Dermis blood vessel endothelial cell (primary cell): ENCODE measurements around the gene PPOX. TPM values are rescaled to one million over a fixed set of nuclear protein-coding genes. Genes with fewer than 3 reads are reported as not detected.
A peak's percentile ranks its signal among the peaks of the same experiment; 100 is the strongest.

Experiments
- DNase-seq: peaks from one replicate; pipeline ENCODE4 v3.0.0; 2010
- total RNA-seq: library from RNA; depleted of rRNA; stranded (reverse); fragments of >200 nt; gene quantifications from 2 replicates; pipeline ENCODE4 v1.2.3, GENCODE V29; 2014

The PPOX gene
- total RNA-seq, 1 donor from 2014 or later, result 18.0 TPM

DNA sequence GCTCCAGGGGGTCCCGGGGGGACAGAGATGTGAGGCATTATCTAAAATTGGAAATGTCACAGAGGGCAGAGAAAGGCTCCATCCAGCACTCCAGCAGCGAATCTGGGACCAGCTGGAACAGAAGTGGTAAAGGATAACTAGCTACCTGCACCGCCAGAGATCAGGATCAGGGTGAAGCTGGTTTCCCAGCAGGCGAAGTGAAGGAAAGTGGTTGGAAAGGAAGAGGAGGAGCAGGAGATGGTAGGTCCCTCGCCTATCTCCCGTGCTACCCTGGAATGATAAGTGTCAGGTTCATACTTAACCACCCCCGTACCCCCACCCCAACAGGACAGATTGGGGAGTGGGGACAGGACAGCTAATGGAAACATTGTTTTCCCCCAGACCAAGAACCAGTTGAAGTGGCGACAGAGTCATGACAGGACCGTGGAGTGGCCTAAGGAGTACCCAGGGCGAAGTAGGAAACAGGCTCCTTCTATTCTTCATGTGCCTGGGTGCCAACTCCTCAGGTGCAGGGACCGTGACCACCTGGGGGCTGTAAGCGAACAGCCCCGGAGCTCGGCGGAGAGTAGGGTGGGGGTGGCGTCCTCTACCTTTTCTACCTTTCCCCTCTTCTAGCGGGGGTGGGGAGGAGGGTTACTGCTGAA is 10.4 kb downstream of the PPOX start:
- no peak for DNase-seq

DNA sequence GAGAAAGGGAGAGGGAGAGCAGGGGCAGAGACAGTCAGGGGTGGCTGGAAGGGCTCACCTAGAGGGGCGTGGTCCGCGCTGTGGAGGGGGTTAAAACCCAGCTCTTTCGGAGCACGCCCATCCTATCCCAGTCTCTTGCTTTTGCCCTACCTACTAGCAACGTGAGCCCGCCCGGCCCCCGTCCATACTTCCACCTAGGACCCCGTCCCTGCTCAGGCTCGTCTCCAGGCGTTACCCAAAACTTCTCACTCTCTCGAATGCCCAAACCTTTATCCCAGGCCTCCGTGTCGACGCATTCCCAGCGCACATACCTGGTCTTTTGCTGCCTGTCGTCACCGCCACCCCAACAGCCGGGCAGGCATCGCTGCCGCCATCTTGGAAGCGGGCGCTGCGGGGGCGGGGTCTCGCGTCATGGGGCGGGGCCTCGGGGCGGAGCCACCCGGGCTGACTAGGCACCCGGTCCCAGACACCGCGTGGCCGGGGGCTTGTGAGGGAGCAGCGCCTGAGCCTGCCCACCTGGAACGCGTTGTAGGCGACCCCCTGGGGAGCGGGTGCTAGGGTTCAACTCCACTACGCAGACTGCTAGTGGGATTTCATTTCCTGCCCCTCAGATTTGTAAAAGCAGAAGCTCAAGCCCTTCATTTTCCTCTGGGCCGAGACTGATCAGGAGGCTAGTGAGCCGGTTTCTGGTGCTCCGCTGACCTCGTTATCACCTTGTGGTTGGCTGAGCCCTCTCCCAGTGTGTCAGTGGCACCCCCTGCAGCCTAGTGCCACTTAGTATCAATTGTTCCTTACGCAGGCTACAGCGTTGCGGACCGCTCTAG is 11.1 kb downstream of the PPOX start, which contains the start of gene B4GALT3:
Gene B4GALT3 (minus strand): TSS at position 396 of the 824 bp plus-strand sequence. CDS start 1,447 bp downstream, outside the sequence.
- DNase-seq, result peak; percentile 87

DNA sequence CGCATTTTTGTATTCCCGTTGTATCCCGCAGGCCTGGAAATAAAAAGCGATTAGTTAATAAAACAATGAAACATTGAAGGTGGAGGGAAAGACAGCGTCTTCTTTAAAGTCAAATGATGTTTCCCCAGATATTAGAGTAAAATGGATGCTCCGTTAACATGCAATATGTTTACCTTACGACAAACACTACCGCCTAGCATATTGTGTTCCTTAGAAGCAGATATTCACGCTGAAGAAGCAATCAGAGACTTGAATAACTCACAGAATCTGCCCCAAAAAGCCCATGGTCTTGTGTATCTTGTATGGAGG is 11.7 kb downstream of the PPOX start:
- DNase-seq, result no peak

DNA sequence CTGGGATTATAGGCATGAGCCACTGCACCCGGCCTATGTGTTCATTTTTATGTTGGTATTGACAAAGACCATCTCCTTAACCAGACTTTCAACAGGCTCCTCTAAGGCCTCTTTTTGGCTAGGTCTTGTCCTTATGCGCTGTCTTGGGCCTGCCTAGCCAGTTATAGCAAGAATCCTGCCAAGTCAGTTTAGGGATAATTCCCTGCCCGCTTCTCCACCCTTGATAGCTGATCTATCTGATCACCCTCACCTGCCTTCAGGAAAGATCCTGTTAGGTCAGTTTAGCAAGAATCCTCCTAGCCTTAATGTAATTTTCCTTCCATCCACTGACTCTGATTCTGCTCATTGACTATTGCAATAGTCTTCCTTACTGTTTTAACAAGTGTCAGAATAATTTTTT is 13.5 kb downstream of the PPOX start:
- no peak for DNase-seq

DNA sequence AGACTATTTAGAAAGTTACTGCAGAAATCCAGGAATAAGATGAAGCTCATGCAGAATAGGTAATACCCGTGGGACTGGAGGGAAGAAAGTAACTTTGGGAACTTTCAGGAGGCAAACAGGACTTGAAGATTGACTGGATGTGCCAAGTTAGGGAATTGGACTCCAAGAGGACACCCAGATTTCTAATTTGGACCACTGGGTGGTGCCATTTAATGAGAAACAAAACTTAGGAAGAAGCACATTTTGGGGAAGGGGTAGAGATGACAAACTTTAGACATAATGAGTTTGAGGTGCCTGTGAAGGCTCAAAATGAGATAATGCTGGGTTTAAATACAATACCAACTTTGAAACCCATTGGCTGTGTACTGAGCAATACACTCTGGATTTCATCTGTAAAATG is 14.4 kb downstream of the PPOX start:
- DNase-seq, result peak; percentile 58

DNA sequence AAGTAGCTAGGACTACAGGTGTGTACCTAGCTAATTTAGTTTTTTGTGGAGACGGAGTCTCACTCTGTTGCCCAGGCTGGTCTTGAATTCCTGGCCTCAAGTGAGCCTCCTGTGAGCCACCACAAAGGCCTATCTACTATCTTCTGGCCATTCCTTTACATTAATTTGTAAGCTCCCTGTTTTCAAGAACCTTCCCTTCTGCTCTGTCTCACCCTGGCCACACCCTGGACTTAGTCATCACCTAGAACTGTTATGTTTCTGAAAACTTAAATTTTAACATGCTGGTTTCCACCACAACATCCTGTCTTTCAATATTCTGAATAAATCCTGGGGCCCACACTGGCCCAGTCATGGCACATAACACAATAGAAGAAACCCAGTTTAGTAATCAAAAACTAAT is 16.0 kb downstream of the PPOX start:
- DNase-seq, result no peak

DNA sequence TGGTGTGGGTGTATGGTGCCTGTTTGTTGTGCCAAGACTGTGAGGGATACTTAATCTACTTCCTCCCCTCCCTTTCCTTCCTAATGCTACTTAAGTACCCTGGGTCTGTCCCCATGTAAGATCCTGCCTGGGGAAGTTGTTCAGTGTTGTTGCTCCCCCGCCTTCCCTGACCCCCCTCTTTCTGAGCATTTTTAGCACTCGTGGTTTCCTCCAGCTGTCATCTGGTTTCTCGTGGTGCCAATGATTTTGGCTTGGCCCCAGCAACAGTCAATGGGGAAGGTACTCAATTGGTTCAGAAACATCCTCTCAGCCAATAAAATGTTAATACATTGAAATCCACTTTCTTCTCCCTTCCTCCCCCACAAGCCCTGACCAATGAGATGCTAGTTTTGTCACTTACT is 19.1 kb downstream of the PPOX start:
- peak; percentile 98 for DNase-seq

DNA sequence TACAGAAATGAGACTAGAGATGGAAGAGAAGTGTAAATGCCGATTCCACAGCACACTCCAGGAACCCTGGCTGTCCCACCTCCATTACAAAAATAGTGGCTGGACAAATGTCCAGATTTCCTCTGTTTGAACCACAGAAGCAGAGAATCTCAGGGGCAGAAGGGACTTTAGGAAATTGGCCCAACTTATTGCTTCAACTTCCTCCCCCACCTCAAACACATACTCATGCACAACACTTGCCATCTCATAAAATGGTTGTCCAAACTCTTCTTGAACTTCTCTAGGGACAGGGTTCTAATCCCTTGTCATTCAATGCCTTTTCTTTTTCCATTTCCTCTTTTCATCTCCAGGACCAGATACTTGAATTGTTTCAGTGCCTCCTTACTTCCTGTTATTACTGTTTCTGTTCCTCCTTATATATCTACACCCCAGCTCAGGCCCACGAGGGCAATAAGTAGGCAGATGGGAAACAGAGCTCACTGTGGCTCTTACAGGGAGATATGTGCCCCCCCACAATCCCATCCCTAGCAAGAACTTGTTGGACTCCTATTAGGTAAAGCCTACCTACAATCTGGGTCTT is 19.6 kb downstream of the PPOX start:
- DNase-seq, result no peak

DNA sequence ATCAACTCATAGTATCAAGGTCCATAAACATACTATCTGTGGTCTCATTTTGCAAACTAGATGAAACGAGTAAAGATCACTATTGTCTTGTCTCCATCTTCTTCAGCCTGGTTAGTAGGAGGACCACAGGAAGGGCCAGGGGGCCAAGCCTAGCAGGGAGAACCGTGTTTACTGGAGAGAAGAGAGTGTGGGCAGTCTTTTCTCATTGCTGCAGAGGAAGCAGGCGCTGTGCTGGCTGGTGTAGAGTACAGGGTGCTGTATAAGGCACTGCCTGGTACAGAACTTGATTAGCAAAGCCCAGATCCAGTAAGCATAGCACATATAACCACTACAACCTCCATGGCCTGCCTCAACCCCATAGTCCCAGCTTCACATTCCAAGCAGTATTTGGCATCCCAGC is 21.1 kb downstream of the PPOX start:
- no peak for DNase-seq

DNA sequence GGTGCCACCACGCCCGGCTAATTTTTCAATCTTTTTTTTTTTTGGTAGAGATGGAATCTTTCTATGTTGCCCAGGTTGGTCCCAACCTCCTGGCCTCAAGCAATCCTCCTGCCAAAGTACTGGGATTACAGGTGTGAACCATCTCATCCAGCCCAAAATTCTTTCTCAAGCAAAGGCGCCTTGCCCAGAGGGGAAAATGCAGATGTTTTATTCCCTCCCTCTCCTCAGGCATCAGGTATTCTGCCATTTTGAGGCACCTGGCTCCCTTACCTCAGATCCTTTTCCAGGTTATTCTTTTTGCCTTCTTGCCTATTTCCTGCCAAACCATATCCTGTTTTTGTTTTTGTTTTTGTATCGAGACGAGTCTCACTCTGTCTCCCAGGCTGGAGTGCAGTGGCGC is 22.2 kb downstream of the PPOX start:
- no peak for DNase-seq

DNA sequence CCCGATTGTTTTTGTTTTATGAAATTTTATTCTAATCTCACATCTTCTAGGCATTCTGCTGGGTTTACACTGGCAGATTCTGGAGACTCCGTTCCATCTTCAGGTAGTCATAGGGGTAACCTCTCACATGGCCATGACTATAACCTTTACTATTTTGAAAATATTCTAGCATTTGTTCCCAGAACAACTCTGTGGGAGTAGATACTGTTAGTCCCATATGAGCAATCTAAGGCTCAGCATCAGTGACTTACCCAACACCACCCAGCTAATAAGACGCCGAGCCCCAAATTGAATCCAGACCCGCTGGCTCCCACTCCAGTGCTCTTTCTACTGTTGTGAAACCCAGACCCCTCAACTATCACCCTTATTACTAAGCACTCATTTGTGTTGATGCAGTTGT is 22.8 kb downstream of the PPOX start:
- DNase-seq, result no peak

DNA sequence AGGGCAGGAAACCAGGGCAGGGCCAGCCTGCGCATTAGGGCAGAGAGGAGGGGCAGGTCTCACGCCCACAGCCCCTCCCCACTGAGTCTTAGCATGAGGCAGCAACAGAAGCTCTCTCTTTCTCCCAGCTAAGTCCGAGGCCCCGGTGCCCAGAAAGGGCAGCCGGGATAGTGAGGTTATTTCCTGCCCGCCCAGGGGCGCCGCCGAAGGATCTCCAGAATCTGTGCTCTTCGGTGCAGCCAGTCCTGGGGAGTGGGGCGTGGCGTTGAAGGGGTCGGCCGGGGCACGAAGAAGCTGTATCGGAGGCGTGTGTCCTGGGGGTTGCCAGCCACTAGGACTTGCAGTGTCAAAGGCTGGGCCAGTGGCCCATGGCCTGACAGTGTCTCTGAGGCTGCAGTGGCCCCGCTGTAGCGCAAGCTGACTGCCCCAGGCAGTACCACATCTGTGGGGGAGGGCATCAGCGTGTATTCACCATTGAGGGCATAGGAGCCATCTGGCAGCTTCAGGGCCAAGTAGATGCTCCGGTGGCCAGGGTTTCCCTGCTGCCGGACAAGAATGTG is 24.8 kb downstream of the PPOX start:
- DNase-seq, result no peak

DNA sequence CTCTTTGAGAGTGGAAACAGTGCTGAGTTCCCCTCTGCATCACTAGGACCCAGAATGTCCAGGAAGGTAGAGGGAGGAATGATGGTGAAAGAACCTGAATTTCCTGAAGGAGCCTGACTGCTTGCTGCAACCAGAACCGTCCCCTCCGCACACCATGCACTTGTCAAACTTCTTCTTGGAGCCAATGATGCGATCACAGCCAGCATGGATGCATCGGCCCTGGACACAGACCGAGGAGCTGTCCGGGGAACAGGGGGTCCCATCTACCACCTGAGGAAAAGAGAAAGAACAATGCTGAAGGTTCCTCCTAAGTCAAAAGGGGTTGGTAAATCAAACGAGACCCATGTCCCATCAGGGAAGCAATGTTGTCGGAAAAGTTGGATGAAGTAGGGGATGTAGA is 25.7 kb downstream of the PPOX start:
- no peak for DNase-seq

DNA sequence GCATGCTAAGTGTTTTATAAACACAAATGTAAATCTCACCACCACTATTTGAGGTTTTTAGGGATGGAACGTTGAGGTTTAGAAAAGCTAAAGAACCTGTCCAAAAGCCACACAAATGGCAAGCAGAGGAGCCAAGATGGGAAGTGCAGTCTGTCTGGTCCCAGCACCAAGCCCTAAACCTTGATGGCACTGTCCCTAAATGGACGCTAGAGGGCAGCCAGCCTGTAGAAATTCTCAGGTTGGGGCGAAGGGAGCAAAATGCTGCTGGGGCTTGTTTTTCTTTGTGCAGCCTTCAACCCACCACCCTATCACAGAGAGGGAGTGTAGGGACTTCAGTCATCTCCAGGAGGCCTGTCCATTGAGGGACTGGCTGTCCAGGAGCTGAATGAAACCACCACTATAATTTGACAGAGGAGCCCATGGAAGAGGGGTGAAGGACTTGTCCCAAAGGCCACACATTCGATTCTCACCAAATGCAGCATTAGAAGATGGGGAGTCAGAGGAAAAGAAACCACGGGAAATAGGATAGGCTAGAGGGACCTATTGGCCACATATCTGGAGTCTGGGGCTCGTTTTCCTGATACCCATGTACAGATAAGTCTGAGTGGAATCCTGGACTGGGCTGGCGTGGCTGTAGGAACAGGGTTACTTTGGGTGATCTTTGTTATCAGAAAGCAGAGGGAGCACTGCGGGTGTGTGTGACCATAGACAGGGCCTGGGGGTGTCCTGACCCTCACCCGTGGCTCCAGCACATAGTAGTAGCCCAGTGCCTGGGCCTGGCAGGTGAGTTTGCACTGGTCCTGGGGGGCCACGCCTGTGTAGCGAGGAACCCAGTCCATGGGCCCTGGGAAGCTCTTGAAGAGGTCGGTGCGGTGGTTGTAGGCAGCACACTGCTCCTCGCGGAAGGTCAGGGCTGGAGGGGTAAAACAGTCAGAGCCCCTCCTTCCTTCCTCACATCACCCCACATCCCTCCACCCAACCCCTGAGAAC is 26.5 kb downstream of the PPOX start:
- DNase-seq, result peak; percentile 87

DNA sequence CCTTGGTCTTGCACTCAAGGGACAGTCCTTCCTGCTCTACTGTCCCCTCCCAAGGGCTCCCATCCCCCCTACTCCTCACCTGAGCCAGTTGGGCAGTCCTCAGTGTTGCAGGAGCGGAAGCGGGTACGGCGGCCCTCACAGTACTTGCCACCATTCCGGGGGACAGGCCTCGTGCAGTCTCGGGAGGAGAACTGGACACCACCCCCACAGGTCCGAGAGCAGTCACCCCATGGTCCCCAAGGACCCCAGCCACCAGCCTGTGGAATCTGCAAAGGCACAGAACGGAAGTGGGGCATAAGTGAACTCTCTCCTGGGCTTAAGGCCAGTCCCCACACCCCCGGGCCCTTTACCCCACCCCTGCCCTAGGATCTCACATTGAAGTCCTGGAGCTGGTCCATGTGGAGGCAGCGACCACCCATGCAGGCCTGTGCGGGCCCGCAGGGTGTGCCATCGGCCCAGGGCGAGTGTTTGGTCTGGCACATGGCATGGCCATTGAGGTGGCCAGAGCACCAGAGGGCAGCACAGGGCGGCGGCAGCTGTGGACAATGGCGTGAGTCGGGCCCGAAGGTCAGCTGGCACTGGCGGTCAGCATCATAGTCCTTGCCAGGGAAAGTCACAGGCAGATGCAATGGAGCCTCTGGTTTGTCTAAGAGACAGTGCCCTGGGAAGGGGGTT is 27.5 kb downstream of the PPOX start:
- DNase-seq, result peak; percentile 71

DNA sequence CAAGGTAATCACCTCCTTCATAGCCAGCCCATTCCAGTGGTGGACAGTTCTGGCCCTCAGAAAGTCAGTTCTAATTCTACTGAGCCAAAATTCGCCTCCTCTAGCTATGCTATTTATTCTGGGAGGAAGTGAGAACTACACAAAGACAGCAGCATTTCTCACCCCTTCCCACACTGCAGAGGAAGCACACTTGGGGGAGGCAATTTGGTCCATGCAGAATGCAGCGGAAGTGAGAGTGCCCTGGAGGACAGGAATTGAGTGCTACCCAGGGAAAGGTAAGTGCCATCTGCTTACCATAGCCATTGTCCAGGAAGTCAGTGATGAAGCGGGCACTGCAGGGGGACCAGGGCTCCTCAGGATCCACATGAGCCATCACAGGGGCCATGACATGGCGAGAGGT is 28.9 kb downstream of the PPOX start:
- DNase-seq, result no peak

DNA sequence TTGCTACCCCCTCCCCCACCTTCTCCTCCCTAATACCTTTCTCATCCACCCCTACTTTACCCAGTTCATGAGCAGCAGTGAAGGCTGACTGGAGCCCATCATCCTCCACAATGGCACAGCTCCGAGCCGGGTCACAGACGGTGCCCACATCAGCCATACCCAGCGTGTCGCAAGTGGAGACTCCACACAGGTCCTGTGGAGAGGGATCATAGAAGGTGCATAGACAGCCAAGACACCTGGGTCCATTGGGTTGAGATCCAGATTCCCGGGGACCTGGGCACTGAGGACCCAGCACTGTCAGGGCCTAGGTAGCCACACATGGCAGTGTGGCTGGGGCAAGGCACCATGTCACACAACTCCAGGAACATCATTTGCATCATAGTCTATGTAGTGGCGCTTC is 29.9 kb downstream of the PPOX start:
- DNase-seq, result no peak

DNA sequence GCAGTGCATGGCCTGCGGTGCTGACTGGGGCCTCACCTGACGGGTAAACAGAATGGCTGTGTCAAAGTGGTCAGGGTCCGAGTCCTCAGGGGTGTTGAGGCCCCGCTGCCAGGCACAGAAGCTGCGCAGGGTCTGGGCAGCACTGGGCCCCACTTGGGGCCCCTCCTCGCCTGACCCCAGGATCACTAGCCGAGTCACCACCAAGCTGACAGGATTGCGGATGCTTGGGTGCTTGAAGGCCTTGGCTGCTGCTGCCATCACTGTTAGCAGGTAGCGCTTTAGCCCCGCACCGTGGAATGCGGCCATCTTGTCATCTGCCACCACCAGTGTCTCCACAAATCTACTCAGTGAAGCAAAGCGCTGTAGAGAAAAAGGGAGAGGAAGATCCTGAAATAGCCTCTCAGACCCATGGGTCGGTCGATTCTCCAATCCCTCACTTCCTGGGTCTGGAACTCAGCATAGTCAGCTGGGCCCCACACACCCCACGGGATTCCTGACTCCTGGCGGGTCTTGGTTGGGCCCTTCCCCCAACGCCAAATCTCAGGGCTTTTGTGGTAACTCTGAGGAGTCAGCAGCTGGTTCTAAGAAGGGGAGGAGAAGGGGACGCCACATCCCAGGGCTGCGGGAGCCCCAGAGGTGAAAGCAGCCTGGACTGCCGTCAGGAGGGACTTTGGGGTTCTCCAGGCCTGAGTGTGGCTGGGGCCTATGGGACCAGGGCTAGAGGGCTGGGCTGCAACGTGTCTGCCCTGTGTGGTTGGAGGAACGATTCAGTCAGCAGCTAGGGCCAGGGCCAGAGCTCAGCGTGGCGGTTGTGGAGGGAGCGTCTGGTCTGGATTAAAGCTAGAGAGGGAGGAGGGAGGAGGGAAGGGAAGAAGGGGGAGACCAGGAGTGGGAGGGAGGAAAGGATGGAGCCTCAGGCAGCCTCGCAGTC is 30.6 kb downstream of the PPOX start:
- DNase-seq, result peak; percentile 49

DNA sequence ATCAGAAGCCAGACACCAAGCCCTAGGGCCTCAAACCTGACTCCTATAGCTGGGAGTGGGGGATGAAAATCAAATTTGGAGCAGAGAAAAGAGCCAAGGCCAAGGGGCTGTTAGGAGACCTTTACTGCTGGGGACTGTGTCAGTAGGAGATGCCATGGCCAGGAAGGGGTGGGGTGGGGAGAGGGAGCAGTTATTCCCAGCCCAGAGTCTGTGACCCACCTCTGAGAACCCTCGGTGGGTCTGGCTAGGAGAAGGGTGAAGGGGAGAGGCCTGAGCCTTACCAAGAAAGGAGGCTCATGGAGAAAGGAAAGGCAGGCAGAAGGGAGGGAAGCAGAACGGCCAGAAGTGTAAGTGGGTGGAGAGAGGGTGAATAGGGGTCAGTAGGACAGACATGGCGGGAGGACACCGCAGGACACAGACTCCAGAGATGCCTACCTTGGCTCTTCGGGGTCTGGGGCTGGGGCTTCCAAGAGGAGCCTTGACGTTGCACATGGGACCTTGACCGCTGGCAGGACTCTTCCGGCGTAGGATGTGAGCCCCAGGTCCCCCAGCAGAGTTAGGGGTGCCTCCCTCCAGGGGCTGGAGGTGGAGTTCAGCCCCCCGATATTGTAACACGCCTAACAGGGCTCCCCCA is 31.5 kb downstream of the PPOX start:
- DNase-seq, result no peak

DNA sequence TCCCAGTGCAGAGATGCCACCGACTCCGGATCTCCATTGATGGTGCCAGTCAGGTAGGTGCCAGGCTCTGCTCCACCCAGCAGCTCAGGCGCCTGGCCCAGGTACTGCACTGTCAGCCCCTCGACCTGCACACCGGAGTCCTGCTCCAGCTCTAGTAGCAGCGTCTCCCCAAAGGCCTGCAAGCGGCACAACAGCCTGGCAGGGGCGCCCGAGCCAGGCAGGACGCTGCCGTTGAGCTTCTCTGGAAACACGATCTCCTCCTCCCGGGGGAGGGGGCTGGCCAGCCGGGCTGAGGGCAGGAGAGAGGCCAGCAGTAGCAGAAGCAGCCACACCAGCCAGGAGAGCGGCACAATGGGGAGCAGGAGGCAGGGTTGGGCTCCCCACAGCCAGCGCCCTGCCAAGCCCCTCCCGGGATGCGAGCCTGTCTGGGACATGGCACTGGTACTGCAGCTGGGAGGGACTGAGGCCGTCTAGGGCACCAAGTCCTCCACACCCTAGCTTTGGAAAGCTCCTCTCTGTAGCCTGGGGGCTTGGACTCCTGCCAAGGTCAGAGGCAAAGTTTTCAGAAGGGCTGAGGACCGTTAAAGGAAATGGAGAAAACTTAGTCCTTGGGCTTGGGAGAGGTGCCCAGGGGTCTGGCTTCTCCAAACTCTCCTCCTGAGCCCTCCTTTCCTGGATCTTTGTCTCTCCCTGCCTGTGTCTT is 32.1 kb downstream of the PPOX start:
- peak; percentile 61 for DNase-seq
